Right lung (tissue), 5 donors: ENCODE measurements around the gene LTC4S. TPM values are rescaled to one million over a fixed set of nuclear protein-coding genes. Genes with fewer than 3 reads are reported as not detected.

Source experiments
- DNase-seq, 2 donors: peaks; one replicate each; pipeline ENCODE4 v3.0.0-alpha.2; 2013
- polyA plus RNA-seq, 5 donors: library from polyadenylated mRNA; unstranded; fragments of 120-200 nt; gene quantifications; one replicate each; pipeline versions ENCODE4 v1.2.1 to v1.2.3, GENCODE V29; 2013; ENCODE audit warnings: inconsistent platforms in 1 of 5, low replicate concordance in 1 of 5; ENCODE audit not compliant: insufficient read length in 5 of 5, insufficient read depth in 1 of 5

The LTC4S gene
- polyA plus RNA-seq, 5 donors = 3.0 to 10.5 (median 4.4) TPM

DNA sequence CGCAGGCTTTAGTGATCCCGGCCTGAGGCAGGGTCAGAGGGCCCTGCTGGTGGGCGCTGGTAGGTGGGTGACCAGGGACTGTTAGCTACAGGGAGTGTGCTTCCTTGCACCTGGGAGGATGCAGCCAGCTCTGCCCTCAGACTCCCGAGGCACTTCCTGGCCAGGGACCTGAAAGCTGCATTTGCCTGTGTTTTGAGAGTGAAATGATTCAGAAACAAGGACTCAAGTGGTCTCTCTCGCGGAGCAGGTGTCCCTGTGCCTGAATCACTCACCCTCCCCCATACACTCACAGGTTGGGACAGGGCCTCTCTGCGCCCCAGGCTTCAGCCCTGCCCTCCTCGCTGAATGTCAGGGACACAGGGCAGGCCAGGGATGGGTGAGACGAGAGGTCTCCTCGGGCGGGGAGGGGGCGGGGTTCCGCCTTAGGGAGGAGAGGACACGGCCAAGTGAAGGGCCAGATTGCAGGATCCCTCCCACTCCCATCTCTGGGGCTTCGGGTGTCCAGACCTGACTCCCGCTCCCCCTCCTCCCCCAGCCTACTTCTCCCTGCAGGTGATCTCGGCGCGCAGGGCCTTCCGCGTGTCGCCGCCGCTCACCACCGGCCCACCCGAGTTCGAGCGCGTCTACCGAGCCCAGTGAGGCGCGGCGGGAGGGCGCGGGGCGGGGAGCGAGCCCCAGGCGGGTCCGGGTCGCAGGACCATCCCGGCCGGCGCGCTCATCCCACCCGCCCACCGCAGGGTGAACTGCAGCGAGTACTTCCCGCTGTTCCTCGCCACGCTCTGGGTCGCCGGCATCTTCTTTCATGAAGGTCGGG lies 1.5 kb downstream of the LTC4S start:
- DNase-seq = no peak

DNA sequence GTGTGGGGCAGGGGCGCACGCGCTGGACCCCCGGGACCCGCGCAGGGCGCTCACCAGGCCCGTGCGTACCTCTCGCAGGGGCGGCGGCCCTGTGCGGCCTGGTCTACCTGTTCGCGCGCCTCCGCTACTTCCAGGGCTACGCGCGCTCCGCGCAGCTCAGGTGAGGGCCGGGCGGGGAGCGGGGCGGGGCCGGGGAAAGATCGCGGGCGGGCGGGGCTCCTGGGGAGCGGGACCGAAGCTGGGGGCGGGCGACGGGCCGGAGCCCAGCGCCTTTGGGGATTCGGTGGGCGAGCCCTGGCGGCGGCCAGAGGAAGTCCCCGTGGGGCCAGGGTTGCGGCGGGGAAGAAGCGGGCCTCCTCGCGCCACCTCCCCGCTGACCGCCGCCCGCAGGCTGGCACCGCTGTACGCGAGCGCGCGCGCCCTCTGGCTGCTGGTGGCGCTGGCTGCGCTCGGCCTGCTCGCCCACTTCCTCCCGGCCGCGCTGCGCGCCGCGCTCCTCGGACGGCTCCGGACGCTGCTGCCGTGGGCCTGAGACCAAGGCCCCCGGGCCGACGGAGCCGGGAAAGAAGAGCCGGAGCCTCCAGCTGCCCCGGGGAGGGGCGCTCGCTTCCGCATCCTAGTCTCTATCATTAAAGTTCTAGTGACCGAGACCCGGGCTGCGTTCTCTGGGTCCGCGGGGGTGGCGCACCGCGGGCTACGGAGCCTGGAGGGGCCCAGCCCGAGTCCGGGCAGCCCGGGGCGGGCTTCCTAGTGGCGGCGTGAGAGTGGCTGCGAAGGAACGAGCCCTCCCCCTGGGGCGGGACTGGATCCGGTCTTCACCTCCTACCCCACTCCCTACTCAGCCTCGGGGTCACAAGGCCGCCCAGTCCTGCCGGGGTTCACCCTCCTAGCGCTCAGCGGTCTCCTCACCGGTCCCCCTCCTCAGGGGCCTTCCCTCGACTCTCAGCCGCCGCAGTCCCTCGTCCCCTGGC lies 2.4 kb downstream of the LTC4S start:
- peak; percentile 79 to 81 for DNase-seq

DNA sequence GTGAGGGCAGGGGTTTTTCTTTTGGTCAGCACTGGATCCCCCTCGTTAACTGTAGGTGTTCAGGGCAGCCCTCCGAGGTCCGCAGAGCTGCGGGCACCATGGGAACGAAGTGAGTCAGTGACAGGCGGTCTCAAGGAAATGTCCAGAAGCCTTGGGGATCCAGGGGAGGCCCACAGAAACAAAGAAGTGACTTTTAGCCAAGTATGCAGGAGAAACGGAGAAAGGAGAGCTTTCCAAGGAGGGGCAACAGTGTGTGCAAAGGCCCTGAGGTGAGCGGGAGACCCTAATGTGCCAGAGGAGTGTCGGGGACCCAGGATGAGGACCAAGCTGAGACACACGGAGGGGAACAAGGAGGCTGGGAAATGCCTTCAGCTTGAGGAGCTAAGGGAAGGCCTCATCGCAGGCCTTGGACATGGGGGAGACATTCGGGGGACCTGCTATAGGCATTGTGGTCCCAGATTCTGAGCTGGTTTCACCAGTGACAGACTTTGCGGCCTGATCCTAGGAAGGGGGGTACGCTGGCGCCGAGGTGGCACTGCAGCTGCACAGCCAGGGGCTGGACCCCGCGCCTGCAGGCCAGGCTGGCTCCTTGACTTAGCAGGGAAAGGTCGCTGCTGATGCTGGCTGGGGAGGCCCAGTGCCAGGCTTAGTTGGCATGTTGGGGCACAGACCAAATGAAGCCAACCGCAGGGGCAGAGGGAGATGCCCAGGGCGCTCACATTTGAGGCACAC lies 3.3 kb downstream of the LTC4S start:
- no peak for DNase-seq

DNA sequence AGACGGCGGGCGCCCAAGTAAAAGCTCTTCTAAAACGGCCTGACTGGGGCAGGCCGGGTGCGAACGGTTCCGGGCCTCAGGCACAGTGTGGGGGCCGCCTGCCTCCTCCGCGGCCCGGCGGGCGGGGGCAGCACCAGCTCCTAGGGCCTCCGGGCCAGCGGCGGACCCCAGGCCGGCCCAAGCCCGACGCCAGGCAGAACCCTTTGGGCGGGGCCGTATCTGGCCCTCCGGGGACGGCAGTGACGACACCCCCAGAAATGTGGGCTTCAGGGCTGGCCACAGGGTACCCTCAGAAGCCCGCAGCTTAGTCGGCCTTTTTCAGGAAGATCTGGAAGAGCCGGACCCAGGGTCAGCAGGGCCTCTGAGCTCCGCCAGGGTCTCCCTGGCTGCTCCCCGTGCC lies 4.0 kb downstream of the LTC4S start:
- no peak for DNase-seq

DNA sequence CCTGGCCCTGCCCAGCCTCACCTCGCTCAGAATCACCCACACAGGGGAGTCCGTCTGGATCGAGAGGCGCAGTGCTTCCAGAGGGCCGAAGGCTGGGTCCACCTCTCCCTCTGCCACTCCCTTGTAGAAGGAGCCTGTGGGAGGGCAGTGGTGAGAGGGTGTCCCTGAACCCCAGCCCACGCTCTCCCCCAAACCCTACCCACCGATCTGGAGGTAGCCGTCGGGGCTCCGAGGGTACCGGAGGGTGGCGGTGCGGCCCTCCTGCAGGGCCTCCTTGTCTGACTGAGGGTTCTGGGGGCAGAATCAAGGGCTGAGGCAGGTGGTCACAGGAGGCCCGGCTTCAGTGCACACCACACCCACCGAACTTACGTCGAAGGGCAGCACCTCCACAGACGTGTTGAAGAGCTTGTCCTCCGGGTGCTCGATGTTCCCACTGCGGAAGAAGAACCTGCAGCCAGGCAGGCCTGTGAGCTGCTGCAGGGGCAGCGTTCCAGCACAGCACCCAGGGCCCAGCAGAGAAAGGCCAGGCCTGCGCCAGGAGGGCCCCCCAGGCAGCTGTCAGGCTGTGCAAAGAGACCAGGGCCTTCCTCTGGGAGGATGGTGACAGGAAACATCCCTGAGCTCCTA lies 4.5 kb downstream of the LTC4S start:
- no peak for DNase-seq

DNA sequence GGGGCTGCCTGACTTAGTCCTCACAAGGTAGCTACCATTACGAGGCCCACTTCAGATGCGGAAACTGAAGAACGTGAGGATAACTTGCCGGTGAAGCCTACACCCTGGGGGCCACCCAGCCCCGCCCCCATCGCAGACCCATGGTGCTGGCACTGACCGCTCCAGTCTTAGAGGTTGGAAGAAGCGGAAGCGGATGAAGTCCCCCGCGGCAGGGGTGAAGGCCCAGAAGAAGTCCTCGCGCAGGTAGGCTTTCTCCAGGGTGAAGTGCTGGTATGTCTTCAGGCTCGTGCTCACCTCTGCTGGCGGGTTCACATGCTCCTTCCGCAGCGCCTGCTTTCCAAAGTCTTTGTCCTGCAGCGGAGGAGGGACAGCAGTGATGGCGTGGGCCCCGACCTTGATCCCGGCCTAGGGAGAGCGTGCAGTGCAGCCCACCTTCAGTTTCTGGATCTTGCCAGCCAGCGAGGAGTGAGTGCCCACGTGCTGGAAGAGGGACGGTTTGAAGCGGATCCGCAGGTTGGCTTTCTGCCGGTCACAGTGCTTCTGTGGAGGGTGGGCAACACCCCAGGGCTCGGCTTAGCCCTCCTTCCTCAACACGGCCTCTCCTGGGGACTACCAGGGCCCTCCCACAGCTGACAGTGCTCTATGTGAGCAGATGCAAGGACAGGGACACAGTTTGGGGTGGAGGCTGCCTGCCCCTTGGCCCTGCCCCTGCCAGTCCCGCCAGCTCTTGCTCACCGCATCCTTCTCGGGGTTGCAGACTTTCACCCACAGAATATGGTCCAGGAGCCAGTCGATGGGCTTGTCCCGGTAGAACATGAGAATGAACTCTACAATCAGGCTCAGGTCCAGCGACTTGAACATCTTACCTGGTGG lies 5.2 kb downstream of the LTC4S start:
- DNase-seq = no peak

DNA sequence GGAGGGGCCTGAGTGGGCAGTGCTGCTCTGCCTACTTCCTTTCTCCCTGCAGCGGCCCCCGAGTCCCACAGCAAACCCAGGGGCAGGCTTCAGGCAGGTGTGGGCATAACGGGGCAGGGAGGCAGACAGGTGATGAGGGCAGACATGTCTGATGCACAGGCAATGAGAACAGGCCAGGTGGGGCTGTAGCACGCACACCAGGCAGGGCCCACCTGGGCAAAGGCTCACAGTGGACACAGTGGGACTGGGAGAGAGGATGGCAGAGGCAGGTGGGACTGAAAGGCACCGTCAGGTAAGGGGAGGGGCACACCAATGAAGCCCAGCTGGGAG lies 5.8 kb downstream of the LTC4S start:
- DNase-seq = no peak

DNA sequence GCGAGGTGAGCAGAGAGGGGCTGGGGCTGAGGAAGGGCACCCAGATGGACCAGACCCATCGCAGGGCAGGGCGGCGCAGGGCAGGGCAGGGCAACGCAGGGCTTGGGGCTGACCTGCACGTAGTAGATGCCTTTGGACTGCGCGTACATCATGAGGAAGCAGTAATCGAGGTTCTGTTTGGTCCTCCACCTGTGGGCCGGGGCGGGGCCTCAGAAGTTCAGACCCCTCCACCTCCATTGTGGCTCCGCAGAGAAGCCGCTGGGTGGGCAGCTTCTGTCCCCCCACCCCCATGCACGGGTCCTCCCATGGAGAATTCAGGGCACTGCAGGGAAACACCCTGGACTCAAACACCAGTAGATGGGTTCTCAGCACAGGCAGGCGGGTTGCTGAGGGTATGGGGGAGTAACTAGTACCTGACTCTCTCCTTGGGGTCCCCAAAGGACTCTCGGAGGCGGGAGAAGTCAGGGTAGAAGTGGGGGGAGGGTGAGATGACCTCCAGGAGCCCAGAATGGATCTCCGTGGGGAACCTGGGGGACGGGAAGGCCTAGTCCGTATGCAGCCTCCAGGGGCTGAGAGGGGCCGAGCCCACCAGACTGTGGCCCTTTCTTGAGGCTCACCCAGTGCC lies 6.4 kb downstream of the LTC4S start:
- DNase-seq = no peak

DNA sequence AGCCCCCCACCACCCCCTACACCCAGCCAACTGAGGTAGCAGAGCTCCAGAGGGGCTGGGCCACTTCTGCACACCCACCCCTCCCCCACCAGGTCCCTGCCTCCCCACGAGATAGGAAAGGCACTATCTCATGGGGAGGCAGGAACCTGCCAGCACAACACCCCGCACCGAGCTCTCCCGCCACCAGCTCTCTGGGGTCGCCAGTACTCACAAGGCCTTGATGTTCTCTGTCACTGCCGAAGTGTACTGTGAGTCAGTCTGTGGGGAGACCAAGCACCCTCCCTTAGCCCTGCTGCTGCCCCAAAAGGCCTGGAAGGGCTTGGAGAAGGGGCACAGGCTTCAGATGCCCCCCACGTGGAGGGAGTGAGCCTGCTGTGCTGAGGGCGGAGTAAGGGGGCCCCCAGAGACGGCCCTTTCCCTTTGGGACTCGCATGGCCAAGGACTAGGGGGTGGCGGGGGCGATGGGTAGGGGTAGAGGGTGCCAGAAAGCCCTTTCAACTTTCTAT lies 7.0 kb downstream of the LTC4S start:
- no peak for DNase-seq

DNA sequence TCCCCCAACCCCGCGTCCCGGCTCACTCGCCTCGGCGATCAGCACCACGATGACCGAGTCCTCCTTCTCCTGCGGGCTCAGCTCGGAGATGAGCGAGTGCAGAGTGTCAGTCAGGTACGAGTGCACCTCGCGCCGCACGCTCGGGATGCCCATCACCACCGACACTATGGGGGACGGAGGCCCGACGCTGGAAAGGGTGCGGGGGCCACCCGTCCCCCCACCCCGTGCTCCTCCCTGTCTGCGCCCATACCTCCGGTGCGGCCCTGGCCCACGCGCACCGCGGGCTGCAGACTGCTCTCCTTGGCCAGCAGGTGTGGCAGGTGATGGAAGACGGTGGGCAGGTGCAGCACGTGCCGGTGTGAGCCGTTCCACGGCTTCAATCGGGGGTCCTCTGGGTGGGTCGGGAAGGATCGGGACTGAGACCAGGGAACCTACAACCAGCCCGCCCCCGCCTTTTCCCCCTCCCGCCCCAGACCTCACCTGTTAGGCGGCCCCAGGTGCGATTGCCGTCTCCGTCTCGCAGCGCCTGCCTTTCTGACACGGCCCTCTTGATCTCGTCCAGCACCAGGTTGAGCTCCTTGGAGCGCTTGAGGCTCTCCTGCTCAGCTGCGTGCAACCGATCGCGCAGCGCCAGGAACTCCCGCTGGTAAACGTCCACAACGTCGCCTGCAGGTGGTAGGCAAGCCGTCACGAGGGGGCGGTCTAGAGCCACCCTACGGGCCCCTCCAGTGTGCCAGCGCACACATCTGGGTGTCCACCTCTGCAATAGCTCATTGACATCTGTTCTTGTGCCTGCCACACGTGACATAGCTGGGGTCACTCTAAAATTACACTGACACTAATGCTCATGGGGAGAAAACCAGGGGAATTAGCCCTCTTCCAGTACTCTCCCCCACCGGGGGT lies 7.8 kb downstream of the LTC4S start:
- DNase-seq = no peak

DNA sequence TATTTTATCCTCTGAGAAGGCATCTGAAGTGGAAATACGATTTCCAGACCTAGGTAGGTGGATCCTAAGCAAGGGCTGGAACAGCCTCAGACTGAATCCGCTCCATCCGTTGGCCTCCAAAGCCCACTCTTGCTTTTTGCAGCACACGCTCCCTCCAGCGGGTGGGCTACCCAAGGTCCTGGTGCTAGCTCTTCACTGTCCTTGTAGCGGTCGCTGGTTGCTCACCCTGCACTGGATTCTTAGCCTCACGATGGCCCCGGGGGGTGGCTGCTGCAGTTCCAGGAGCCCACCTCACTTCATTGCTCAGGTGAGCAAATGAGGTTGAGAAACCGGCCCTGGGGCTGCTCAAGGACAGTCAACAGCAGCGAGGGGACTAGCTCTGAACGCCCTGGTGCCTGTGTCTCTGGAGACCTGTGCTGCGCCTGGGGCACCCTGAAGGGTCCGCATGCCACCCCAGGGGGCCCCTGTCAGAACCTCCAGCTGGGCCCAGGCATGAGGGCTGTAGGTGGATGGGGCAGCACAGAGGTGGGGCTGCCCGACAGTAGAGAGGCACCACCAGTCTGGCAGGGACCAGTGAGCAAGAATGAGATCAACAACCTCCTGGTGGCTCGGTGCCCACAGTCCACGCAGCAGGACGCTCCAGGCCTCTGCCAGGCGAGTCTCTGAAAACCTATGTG lies 8.6 kb downstream of the LTC4S start:
- no peak for DNase-seq

DNA sequence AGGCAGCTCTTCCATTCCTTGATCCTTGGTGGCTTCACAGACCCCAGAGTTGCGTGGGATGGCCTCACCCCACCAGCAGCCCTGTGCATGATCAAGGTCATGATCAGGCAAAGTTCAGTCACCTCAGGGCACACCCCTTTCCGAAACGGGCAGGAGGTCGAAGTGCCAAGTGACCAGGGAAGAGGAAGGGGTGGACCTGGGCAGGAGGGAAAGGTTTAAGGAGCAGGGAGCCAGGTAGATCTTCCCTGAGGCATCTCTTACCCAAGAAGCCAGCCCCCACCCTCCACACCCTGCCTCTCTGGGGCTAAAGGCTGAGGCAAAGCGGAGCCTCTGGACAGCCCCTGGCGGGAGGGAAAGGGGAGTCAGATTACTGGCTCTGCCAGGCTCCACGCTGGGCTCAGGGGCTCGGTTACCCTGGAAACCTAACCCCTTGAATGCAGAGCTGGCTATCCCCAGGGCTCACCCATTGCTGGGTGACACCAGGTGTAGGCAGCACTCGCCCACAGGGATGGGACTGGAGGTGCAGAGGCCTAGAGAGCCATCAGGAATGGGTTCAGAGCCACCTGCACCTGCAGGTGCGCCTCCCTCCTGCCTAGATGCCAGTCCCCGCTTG lies 9.3 kb downstream of the LTC4S start:
- no peak for DNase-seq

DNA sequence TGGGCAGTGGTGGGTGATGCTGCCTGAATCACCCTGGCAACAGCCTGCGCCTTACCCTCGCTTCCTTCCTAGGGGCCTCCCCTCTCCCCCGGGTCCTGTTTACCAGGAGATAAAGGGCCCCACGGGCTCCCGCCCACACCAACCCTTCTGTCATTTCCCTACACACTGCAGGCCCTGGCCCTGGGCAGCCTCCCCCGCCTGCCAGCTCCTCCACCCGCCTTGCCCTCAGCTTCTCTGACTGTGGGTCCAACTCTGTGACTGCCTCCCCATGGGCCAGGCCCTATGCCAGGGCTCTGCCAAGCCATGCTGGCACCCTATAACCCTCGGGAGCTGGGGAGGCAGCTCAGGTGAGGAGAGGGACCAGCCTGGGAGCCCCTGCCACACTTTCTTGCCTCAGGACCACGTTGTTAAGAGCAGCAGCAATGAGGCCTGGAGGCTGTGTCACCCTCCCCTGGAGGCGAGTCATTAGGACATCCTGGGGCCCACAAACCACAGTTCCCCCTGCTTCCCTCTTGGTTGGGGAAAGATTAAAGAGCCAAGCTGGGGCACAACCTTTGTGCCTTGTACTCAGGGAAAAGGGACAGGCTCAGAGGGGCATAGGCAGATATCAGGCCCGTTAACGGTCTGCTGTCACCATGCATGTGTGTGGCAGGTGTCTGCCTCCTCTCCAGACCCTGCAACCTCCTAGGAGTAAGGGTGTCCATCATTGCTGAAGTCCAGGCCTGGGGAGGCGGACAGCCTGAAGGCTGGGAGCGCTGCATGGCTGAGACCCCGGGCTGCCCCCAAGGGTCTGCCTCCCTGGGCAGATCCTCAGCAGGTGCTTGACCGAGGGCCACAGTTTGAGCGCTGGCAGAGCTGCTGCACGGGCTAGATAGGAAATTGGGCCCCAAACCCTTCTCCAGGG lies 10.1 kb downstream of the LTC4S start:
- DNase-seq = no peak

DNA sequence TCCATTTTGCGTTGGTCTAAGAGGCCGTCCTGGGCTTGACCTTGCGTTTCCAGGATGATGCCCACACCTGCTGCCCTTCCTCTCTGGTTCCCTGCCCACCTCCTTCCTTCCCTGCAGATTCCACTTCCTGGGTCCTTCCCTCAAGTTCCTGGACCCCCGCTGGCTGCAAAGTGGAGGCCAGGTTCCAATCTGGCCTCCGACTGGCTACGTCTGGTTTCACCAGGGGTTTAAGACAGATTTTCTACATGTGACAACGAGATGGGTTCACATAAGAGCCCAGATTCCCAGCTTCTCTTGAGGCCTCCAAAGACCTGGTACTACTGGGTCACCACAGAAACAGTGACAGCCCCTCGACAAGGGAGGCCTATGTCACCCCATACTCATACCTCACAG lies 10.8 kb downstream of the LTC4S start:
- DNase-seq = no peak

DNA sequence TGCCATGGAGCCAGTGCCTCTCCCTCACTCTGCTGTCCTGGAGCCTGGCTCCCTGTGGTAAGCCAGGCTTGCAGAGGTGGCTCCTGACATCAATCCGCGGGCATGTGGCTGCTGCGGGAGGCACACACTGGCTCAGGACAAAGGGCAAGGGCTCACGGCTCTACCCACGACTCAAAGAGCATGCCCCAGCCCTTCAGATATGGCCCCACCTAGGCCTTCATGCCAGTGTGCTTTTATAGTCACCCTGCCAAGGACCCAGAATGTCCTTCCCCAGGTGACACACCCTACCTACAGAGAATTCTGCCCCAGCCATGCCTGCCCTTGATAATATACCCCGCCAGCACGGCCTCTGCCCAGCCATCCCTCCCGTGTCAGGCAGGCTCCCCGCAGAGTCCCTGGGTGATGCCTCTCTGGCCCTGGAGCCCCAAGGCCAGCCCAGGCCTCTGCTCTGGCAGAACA lies 11.3 kb downstream of the LTC4S start:
- DNase-seq = no peak

DNA sequence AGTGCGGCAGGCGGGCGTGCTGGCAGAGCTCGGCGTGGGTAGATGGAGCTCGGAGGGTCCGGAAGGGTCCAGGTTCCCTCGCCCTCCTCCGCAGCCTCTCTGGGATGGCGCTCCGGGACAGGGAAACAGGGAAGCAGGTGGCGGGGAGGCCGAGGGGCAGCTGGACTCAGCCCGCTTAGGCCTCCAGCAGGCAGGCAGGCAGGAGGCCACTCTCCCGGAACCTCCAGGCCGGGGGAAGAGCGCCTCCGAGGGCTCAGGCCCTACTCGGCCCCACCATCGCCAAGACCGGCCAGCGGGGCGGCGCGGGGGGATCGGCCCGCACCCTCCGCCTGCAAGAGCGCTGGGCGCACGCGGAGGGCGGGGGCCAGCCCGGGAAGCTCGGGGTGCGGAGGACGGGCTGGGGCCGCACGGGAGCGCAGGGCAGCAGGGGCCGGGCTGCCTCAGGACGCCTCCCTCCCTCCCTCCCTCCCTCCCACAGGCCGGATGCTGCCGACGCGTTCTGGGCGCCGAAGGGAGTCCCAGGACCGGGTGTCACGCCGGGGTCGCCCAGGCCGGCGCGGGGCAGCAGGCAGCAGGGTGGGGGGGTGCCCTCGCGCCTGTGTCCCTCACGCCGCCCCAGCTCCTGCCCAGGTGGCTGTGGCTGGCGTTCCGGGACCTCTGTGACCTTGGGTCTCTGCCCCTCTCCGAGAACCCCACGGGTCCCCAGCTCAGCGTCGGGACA lies 11.9 kb downstream of the LTC4S start:
- DNase-seq = no peak
